ENCODE results near the gene CDK4.

The CDK4 gene

GRCh38 chr12:57718641-57719528 lies 33.2 kb downstream of the CDK4 start:
- Histone ChIP-seq H2AFZ (no peak overlapping the region), H3K79me2 (no peaks in the 10 kb centered on the region), H3K4me1 (no peaks in the 10 kb centered on the region), H3K27ac (no peak overlapping the region), H3K4me3 (ENCODE audit: low read depth, low read length) (no peak overlapping the region), H3K36me3 (ENCODE audit: control insufficient read depth, insufficient read depth, low read length) (no peaks in the 10 kb centered on the region), H3K4me2 (ENCODE audit: low read length) (no peak overlapping the region), H3K27me3 (ENCODE audit: control insufficient read depth, insufficient read depth, low read length) (no peaks in the 10 kb centered on the region), H3K9ac (no peak overlapping the region), H3K9me3 (ENCODE audit: control insufficient read depth, low read length) (no peaks in the 10 kb centered on the region)
- no peak for TF ChIP-seq CTCF (IDR thresholded peaks at IDR 0.05)

GRCh38 chr12:57717846-57718640 lies 34.1 kb downstream of the CDK4 start:
- Histone ChIP-seq H3K9me3 (ENCODE audit: control insufficient read depth, low read length) (no peaks in the 10 kb centered on the region), H3K79me2 (no peaks in the 10 kb centered on the region), H3K4me2 (ENCODE audit: low read length) (no peak overlapping the region), H3K4me3 (ENCODE audit: low read depth, low read length) (no peak overlapping the region), H3K4me1 (no peaks in the 10 kb centered on the region), H2AFZ (no peak overlapping the region), H3K9ac (no peak overlapping the region), H3K27ac (no peak overlapping the region), H3K27me3 (ENCODE audit: control insufficient read depth, insufficient read depth, low read length) (no peaks in the 10 kb centered on the region), H3K36me3 (ENCODE audit: control insufficient read depth, insufficient read depth, low read length) (no peaks in the 10 kb centered on the region)
- TF ChIP-seq CTCF (IDR thresholded peaks at IDR 0.05): no peak

- no peak overlapping the region for H3K4me3 ChIP-seq (ENCODE audit: low read depth, low read length)
- no peak overlapping the region for H3K4me2 ChIP-seq (ENCODE audit: low read length)
- H3K27ac ChIP-seq: no peak overlapping the region
- H3K4me1 ChIP-seq: no peaks in the 10 kb centered on the region
- H3K36me3 ChIP-seq (ENCODE audit: control insufficient read depth, insufficient read depth, low read length): no peaks in the 10 kb centered on the region
- TF ChIP-seq CTCF (IDR thresholded peaks at IDR 0.05): no peak
- H3K9me3 ChIP-seq (ENCODE audit: control insufficient read depth, low read length): no peaks in the 10 kb centered on the region
- peaks cover 3% of the 10 kb centered on the region for H3K79me2 ChIP-seq
- no peak overlapping the region for H2AFZ ChIP-seq
- no peaks in the 10 kb centered on the region for H3K27me3 ChIP-seq (ENCODE audit: control insufficient read depth, insufficient read depth, low read length)
- H3K9ac ChIP-seq: no peak overlapping the region
Measured at GRCh38 chr12:57717131-57717530, 35.0 kb downstream of the CDK4 start.

GRCh38 chr12:57716305-57716704 lies 35.8 kb downstream of the CDK4 start:
- no peak overlapping the region for H3K4me2 ChIP-seq (ENCODE audit: low read length)
- H3K27ac ChIP-seq: no peak overlapping the region
- no peaks in the 10 kb centered on the region for H3K4me1 ChIP-seq
- peaks cover 6% of the 10 kb centered on the region for H3K79me2 ChIP-seq
- no peak overlapping the region for H2AFZ ChIP-seq
- H3K9ac ChIP-seq: no peak overlapping the region
- H3K27me3 ChIP-seq (ENCODE audit: control insufficient read depth, insufficient read depth, low read length): no peaks in the 10 kb centered on the region
- TF ChIP-seq CTCF (IDR thresholded peaks at IDR 0.05): no peak
- no peak overlapping the region for H3K4me3 ChIP-seq (ENCODE audit: low read depth, low read length)
- no peaks in the 10 kb centered on the region for H3K36me3 ChIP-seq (ENCODE audit: control insufficient read depth, insufficient read depth, low read length)
- H3K9me3 ChIP-seq (ENCODE audit: control insufficient read depth, low read length): no peaks in the 10 kb centered on the region
